OCI-LY7 (cell line): ENCODE data around the gene ITGAE. TPM values are rescaled to one million over a fixed set of nuclear protein-coding genes. Genes with fewer than 3 reads are reported as not detected.
A peak's percentile ranks its signal among the peaks of the same experiment; 100 is the strongest.

ENCODE experiments used
- BruUV-seq: library from RNA; stranded (reverse); fragments of 400-500 nt; replicated peaks from 2 replicates; lab custom pipeline; 2021; lab: Mats Ljungman, UMichigan
- CTCF ChIA-PET: fragments of 300-600 bp; sonication (Branson Sonifier 250); formaldehyde crosslinking; loops from one replicate; lab custom pipeline; 2022; ENCODE audit warnings: antibody characterized with exemption; ENCODE audit not compliant: unreplicated experiment; lab: Charles Lee
- POLR2A ChIA-PET: fragments of 300-600 bp; sonication (Branson Sonifier 250); formaldehyde crosslinking; loops from one replicate; lab custom pipeline; 2022; ENCODE audit warnings: antibody characterized with exemption; lab: Charles Lee
- DNase-seq: peaks from one replicate; pipeline ENCODE4 v3.0.0-alpha.2; 2015; ENCODE audit warnings: low spot score
- H2AFZ ChIP-seq: fragments of 200-600 bp; sonication (generic), shearing (Covaris generic); 2 replicates; pipeline ENCODE4 v1.6.1; 2014; ENCODE audit warnings: mild to moderate bottlenecking, antibody characterized with exemption, low read length, moderate library complexity
- H3K27ac ChIP-seq: fragments of 200-600 bp; sonication (generic); 2 replicates; pipeline ENCODE4 v1.5.1; 2014; ENCODE audit warnings: mixed run types, low read depth, mild to moderate bottlenecking, moderate library complexity, low read length, inconsistent platforms; ENCODE audit not compliant: poor library complexity, severe bottlenecking
- H3K36me3 ChIP-seq: fragments of 200-600 bp; sonication (generic); 2 replicates; pipeline ENCODE4 v1.6.1; 2014; ENCODE audit warnings: mild to moderate bottlenecking, antibody characterized with exemption, low read length, moderate library complexity, mixed read lengths; ENCODE audit not compliant: insufficient read depth
- H3K4me1 ChIP-seq: fragments of 200-600 bp; sonication (generic); 2 replicates; pipeline ENCODE4 v1.5.1; 2014; ENCODE audit warnings: mild to moderate bottlenecking, low read length; ENCODE audit not compliant: insufficient read depth, poor library complexity, severe bottlenecking
- H3K4me2 ChIP-seq: fragments of 200-600 bp; sonication (generic); 2 replicates; pipeline ENCODE4 v1.6.1; 2014; ENCODE audit warnings: mild to moderate bottlenecking, low read length
- H3K4me3 ChIP-seq: fragments of 200-600 bp; sonication (generic); 2 replicates; pipeline ENCODE4 v1.5.1; 2014; ENCODE audit warnings: mild to moderate bottlenecking, low read depth, low read length; ENCODE audit not compliant: poor library complexity, severe bottlenecking
- H3K79me2 ChIP-seq: fragments of 200-600 bp; sonication (generic); 2 replicates; pipeline ENCODE4 v1.6.1; 2016; ENCODE audit warnings: low read depth, mild to moderate bottlenecking, low read length, moderate library complexity, mixed read lengths; ENCODE audit not compliant: insufficient read depth
- H3K9me2 ChIP-seq: fragments of 200-600 bp; sonication (generic); 2 replicates; pipeline ENCODE4 v1.6.1; 2016; ENCODE audit warnings: mild to moderate bottlenecking, low read length, mixed read lengths; ENCODE audit not compliant: insufficient read depth
- H3K9me3 ChIP-seq: fragments of 200-600 bp; sonication (generic); 2 replicates; pipeline ENCODE4 v1.6.1; 2014; ENCODE audit warnings: mild to moderate bottlenecking, mixed run types, low read length, mixed read lengths
- H4K20me1 ChIP-seq: fragments of 200-600 bp; sonication (generic); 2 replicates; pipeline ENCODE4 v1.6.1; 2014; ENCODE audit warnings: mild to moderate bottlenecking, antibody characterized with exemption, low read length, moderate library complexity, mixed read lengths; ENCODE audit not compliant: insufficient read depth
- EZH2phosphoT487 ChIP-seq: fragments of 200-600 bp; sonication (generic); IDR thresholded peaks from 2 replicates; pipeline ENCODE4 v1.6.1; 2018; ENCODE audit warnings: low read depth, borderline replicate concordance, mild to moderate bottlenecking, mixed run types, antibody characterized with exemption, low read length, moderate library complexity, mixed read lengths
- intact Hi-C: fragments of 100-400 bp; cut with micrococcal nuclease; formaldehyde crosslinking; loops from one replicate; pipeline ENCODE4 v1.10.0; 2022; ENCODE audit not compliant: unreplicated experiment
- total RNA-seq, 2 experiments: library from RNA; depleted of rRNA in 1 of 2; stranded (reverse); fragments of >200 nt in 1 of 2; shearing (Covaris generic) in 1 of 2; gene quantifications; 2 replicates each; pipeline ENCODE4 v1.2.3, GENCODE V29; 2014 to 2022
- TF ChIP-seq, protein P1 (sequence below): fragments of 200-600 bp; sonication (generic); conservative IDR thresholded peaks from 2 replicates; pipeline ENCODE4 v1.5.1; 2014; ENCODE audit warnings: mild to moderate bottlenecking, antibody characterized with exemption, low read length, moderate library complexity, mixed read lengths

The ITGAE gene
- total RNA-seq, 2 experiments from 2014 or later = 52.2 to 61.2 TPM

DNA sequence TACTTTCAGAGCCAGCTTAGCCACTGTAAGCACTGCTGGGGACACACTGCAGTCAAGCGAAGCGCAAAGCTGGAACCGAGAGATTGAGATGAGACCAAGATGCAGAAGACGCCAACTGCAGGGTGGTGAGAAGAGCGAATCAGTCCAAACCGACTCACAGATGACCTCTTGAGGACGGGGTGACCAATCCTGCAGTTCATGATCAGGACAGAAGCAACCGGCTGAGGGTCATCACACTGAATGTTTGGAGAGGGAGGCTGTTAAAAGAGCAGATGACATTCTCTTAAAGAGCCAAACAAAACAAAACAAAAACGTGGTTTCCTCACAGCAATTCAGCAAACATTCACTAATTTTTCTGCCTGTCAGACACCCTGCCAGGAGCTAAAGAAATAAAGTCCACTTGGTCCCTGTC is 68.8 kb downstream of the ITGAE start:
- peak; percentile 68 for DNase-seq
- CTCF ChIA-PET = interaction anchor here (0.6 kb wide), 1 partner anchor 36 kb away, joined by 3 read pairs; the partner anchor contains the start of gene P2RX5

GRCh38 chr17:3730881-3731429 is 70.0 kb downstream of the ITGAE start:
- intact Hi-C loops = no loop called here
- no TSS peak for BruUV-seq

More for the DNA sequence above, 68.8 kb downstream of the ITGAE start:
- no peak overlapping the region for H2AFZ ChIP-seq
- no TSS peak for BruUV-seq
- intact Hi-C loops = loop anchor here (1.0 kb wide), 1 partner anchor 49 kb away; no protein-coding TSS in a partner anchor
- POLR2A ChIA-PET = interaction anchor here (0.8 to 1.0 kb wide), 2 partner anchors 10 to 49 kb away, joined by 3 read pairs; no protein-coding TSS in a partner anchor
- no peaks in the 10 kb centered on the region for H3K9me2 ChIP-seq
- H3K27ac ChIP-seq = no peak overlapping the region
- H3K4me1 ChIP-seq = peaks cover 26% of the 10 kb centered on the region
- peaks cover 37% of the 10 kb centered on the region for H3K36me3 ChIP-seq
- peaks cover 11% of the 10 kb centered on the region for H4K20me1 ChIP-seq
- TF ChIP-seq, protein P1, sequence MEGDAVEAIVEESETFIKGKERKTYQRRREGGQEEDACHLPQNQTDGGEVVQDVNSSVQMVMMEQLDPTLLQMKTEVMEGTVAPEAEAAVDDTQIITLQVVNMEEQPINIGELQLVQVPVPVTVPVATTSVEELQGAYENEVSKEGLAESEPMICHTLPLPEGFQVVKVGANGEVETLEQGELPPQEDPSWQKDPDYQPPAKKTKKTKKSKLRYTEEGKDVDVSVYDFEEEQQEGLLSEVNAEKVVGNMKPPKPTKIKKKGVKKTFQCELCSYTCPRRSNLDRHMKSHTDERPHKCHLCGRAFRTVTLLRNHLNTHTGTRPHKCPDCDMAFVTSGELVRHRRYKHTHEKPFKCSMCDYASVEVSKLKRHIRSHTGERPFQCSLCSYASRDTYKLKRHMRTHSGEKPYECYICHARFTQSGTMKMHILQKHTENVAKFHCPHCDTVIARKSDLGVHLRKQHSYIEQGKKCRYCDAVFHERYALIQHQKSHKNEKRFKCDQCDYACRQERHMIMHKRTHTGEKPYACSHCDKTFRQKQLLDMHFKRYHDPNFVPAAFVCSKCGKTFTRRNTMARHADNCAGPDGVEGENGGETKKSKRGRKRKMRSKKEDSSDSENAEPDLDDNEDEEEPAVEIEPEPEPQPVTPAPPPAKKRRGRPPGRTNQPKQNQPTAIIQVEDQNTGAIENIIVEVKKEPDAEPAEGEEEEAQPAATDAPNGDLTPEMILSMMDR = peak; percentile 61
- no peak for TF ChIP-seq EZH2phosphoT487
- H3K79me2 ChIP-seq = peaks cover 24% of the 10 kb centered on the region
- no peak overlapping the region; the same call in 1 of the 2 replicates for H3K4me2 ChIP-seq
- H3K9me3 ChIP-seq = no peaks in the 10 kb centered on the region
- H3K4me3 ChIP-seq = no peak overlapping the region

More at GRCh38 chr17:3730881-3731429, 70.0 kb downstream of the ITGAE start:
- Histone ChIP-seq H3K79me2 (peaks cover 36% of the 10 kb centered on the region), H3K4me3 (no peak overlapping the region), H3K27ac (peak overlapping the region; percentile 6), H3K9me3 (no peaks in the 10 kb centered on the region), H3K4me1 (peaks cover 39% of the 10 kb centered on the region), H3K36me3 (peaks cover 50% of the 10 kb centered on the region), H2AFZ (no peak overlapping the region), H3K4me2 (no peak overlapping the region), H4K20me1 (peaks cover 16% of the 10 kb centered on the region), H3K9me2 (no peaks in the 10 kb centered on the region)
- CTCF ChIA-PET = no interaction called here
- DNase-seq = no peak
- POLR2A ChIA-PET = interaction anchor here (0.6 to 0.7 kb wide), 2 partner anchors 763 to 1482 kb away, joined by 3 to 4 read pairs; no protein-coding TSS in a partner anchor
- no peak for TF ChIP-seq EZH2phosphoT487
- TF ChIP-seq, protein P1 = no peak
